Globus pallidus (tissue), 1 donor: Measurements from ENCODE around the gene CLEC2L.
"Not testable (repeated sequence)": the region's sequence is repeated elsewhere in the genome, so short reads cannot be mapped to it uniquely, and the experiment has no call there.

Experiments used
- DNase-seq: peaks from one replicate; pipeline ENCODE4 v3.0.0-alpha.2; 2015; ENCODE audit warnings: low spot score

Gene CLEC2L

GRCh38 chr7:139523968-139524815, 707 bp downstream of the CLEC2L start:
- no peak for DNase-seq

DNA sequence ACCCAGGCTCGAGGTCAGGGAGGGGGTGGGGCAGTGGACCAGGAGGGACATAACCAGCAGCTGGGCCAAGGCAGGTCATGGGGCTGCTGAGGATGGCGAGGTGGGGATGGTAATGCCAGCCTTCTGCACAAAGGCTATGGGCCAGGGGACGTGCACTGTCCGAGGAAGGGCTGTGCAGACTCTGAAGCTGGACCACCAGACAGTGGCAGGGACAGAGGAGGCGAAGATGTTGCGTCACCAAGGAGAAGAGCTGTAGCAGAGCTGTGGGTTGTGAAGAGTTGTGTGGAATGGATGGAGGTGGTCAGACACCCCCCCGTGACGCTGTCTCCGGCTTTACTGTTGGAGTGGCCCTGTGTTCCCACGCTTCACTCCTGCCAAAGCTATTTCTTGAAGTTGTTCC, 1.8 kb downstream of the CLEC2L start:
- no peak for DNase-seq

DNA sequence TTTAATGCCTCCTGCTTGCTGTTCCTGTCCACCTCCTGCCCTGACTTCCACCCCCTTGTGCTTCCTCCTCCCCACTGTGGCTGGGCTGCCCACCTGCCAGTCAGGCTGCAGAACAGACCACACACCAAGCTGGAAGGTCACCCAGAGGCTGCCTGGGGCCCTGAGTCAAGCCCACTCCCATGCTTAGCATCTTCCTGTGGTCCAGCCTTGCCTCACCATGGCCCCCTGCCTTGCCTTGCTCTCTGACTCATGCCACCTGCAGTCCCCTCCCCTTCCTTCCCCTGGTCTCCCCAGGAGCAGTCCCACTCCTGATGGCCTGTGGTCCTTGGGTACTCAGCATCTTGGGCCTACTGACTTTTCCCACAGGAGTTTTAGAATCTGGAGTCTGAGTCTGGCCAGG, 2.3 kb downstream of the CLEC2L start:
- DNase-seq = no peak

DNA sequence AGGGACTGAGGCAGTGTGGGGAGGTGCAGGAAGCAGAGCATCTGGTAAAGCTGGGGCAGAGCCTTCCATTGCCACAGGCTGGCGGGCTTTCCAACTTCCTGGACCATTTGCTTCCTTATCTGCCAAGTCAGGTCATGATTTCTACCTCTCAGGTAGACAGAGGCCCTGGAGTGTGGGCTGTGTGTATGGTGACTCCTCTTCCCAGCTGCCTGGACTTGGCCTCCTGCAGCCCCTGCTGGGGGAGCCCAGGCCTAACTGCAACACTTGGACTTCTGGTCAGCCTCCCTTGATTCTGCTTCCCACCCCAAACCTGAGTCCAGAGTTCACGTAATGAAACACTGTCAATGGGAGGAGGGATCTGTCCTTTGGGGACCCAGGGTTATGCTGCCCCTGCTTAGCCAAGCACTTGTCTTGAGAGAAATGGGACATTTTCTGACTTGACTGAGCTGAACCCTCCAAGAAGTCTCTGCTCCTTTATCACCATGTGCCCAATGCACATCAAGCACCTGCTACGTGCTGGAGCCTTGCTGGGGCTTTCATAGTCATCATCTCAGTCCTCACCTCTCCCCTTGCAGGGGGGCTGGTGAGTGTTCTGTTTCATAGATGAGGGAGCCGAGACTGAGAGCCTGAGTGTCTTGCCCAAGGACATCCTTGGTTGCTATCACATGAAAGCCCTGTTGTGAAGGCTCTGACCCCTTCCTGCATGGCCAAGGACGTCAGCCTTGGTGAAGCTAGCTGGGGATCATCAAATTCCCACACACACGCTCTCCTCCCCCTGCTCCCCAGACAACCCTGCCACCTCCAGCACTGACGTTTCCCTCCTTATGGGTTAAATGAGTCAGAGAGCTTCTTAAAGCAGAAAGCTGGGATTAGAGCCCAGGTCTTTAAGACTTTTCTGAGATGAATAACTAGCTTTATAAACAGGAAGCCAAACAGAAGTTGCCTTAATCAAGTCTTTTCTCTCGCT, 3.4 kb downstream of the CLEC2L start:
- DNase-seq = no peak

- no peak for DNase-seq
Measured at GRCh38 chr7:139531094-139531493, 7.6 kb downstream of the CLEC2L start.

- no peak for DNase-seq
Measured at GRCh38 chr7:139532636-139533155, 9.2 kb downstream of the CLEC2L start.

DNA sequence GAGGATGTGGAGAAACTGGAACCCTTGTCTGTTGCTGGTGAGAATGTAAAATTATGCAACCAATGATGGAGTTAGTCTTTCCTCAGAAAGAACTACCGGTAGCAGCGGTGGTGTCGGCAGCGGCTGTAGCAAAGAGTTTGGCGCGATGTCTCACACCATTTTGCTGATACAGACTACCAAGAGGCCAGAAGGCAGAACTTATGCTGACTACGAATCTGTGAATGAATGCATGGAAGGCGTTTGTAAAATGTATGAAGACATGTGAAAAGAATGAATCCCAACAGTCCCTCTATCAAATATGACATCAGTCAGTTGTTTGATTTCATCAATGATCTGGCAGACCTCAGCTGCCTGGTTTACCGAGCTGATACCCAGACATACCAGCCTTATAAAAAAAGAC, 10.6 kb downstream of the CLEC2L start:
- DNase-seq = no peak

DNA sequence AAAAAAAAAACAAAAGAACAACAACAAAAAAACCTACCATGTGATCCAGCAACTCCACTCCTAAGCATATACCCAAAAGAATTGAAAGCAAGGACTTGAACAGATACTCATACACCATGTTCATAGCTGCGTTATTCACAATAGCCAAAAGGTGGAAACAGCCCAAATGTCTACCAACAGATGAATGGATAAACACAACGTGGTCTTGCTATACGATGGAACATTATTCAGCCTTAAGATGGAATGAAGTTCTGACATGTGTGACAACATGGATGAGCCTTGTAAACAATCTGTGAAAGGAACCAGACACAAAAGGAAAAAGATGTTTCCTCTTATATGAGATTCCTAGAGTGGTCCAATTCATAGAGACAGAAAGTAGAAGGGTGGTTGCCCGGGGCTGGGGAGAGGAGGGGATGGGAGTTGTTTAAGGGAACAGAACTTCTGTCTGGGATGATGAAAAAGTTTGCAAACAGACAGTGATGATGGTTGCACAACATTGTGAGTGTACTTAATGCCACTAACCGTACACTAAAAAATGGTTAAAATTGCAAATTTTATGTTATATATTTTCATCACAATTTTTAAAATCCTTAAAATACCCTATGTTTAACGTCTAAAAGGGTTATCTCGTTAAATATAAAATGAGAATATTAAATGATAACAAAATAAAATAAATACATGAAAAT, 11.6 kb downstream of the CLEC2L start:
- DNase-seq = no peak

GRCh38 chr7:139536152-139536551, 12.7 kb downstream of the CLEC2L start:
- no peak for DNase-seq

DNA sequence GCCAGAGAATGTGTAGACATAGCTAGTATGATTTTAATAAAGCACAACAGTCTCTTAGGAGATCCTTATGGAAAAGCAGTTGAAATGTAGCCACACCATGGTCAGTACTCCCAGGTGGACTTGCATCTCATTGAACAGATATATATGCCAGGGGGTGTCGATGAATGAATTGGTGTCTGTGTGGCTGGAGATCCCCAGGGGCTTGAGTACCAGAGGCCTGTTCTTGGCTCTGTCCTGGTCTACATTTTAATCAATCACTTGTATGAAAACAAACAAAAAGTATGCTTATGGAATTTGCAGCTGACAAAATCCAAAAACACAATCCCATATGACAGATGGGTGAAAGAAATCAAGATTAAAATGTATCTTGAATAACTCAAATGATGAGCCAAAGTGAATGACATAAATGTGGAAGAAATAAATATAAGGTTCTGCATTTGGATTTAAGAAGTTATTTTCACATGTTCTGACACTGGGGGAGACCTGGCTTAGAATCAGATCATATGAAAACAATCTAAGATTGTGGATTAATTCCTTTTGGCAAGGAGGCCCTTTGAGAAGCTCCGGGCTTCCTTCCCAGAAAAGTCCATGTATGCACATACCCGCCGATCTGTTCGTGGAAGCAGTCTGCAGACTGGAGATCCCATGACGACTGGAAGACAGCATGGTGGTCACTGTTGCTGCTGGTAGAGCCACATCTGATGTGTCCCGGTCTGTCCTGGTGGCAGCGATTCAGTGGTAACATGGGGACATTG, 15.6 kb downstream of the CLEC2L start:
- no peak for DNase-seq

DNA sequence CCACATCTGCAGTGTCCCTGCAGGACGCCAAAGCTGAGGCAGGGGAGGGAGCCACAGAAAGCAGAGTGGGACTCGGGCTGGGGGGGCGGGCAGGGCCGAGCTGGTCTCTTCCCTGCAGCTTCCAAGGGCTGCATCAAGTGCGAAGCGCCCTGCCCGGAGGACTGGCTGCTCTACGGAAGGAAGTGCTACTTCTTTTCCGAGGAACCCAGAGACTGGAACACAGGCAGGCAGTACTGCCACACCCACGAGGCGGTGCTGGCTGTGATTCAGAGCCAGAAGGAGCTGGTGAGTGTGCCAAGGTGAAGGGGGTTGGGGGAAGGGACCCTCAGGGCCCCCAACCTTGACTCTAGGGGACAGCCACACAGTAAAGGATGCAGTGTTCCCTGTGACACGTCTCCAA, 16.7 kb downstream of the CLEC2L start:
- DNase-seq = no peak

- no peak for DNase-seq
Measured at GRCh38 chr7:139541600-139542307, 18.3 kb downstream of the CLEC2L start.

GRCh38 chr7:139542308-139543151, 19.0 kb downstream of the CLEC2L start:
- DNase-seq = no peak

DNA sequence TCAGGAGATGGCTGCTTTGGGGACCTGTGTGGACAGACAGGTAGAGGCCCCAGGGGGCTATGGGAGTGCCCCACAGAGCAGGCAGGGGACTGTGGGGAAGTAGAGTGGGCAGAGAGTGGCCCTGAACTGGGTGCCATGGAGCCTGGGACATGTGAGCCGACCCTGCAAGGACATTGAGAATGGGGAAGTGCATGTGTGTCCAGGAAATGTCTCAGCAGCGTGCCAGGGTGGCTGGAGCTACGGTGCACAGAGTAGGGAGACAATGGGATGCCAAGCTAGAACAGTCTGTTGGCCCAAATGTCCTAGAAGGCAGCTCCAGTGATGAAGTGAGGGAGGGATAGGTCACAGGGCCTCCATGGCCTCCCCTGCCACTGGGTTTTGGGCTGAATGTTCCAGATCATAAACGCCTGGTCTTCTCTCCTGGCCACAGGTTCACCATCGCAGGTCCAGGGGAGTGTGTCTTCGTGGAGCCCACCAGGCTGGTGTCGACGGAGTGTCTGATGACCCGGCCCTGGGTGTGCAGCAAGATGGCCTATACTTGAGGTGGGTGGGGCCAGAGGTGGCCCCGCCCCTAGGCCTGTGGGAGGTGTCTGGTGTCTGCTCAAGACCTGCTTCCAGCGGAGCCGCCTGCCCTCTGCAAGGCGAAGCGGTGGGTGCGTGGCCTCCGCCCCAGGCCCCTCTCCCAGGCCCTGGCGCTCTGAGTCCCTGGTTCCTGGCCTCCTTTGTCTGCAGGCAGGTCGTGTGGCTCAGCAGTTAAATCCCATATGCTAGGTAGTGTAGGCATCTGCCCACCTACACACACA, 20.5 kb downstream of the CLEC2L start:
- no peak for DNase-seq

GRCh38 chr7:139544645-139545044, 21.2 kb downstream of the CLEC2L start:
- no peak for DNase-seq

DNA sequence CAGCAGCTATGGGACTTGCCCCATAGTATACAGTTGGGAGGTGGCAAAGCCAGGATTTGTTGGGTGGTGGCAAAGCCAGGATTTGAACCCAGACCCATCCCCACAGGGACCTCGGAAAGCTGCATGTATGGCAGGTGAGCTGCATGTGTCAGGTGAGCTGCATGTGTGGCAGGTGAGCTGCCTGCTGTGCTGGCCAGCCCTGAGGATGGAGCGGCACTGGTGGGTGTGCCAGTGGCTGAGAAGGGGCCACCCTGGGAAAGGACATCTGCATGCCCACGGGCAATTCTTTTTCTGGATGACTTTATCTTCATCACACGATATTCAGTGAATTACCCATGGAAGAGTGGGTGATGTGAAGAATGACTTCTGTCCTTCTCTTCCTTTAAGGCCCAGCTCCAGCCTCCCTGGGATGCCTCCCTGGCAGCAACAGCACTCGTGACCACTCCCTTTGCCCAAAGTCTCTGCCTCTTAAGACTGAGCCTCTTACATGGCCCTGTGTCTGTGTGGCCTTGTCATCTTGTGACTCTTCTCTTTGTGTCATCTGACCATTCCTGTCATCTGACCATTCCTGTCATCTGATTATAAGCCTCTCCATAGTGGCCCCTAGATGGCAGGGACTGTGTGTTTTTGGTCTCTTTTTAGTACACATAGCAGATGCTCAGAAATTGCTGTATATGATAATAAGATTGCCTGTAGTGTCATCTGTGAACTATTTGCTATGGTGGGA, 25.0 kb downstream of the CLEC2L start:
- no peak for DNase-seq

- not testable (repeated sequence) for DNase-seq
Measured at GRCh38 chr7:139553991-139554700, 30.7 kb downstream of the CLEC2L start.
